GM18951 (cell line): ENCODE data around the gene SIRT1.
"Not testable (repeated sequence)": the region's sequence is repeated elsewhere in the genome, so short reads cannot be mapped to it uniquely, and the experiment has no call there.

Experiments used
- POLR2A ChIP-seq: IDR thresholded peaks from 4 replicates; pipeline ENCODE4 v1.6.1; 2011; ENCODE audit warnings: mild to moderate bottlenecking; ENCODE audit not compliant: insufficient read length, insufficient read depth; ENCODE audit errors: extremely low read depth
- in situ Hi-C: fragments of 300-500 bp; cut with MboI; formaldehyde crosslinking; loops from one replicate; pipeline ENCODE4 v1.12.0; 2022; ENCODE audit warnings: low sequenced_read_pairs, mixed read lengths, inconsistent platforms; ENCODE audit not compliant: unreplicated experiment

Gene SIRT1

GRCh38 chr10:67884313-67884841 lies at the start of gene SIRT1:
Gene SIRT1 (plus strand): TSS chr10:67884656. CDS start chr10:67884722, 66 bp downstream.
- peak; percentile 98 for TF ChIP-seq POLR2A
- in situ Hi-C loops, result no loop called here

- in situ Hi-C loops, result not testable (repeated sequence)
Measured at GRCh38 chr10:67835541-67836394, 48.7 kb upstream of the SIRT1 start.

GRCh38 chr10:67836488-67836887 lies 48.0 kb upstream of the SIRT1 start:
- TF ChIP-seq POLR2A, result no peak
- in situ Hi-C loops, result no loop called here

- in situ Hi-C loops, result no loop called here
- no peak for TF ChIP-seq POLR2A
Measured at GRCh38 chr10:67836972-67837371, 47.5 kb upstream of the SIRT1 start.

- in situ Hi-C loops, result no loop called here
- TF ChIP-seq POLR2A, result no peak
Measured at GRCh38 chr10:67837541-67838314, 46.7 kb upstream of the SIRT1 start, which contains the start of gene DNAJC12. Gene DNAJC12 (minus strand): TSS chr10:67838188. CDS start chr10:67838011, 177 bp downstream.

GRCh38 chr10:67839511-67839910 lies 44.9 kb upstream of the SIRT1 start:
- in situ Hi-C loops, result not testable (repeated sequence)

GRCh38 chr10:67839951-67840350 lies 44.5 kb upstream of the SIRT1 start:
- no peak for TF ChIP-seq POLR2A

GRCh38 chr10:67841737-67842136 lies 42.7 kb upstream of the SIRT1 start:
- TF ChIP-seq POLR2A, result no peak
- in situ Hi-C loops, result no loop called here

More at GRCh38 chr10:67839951-67840350, 44.5 kb upstream of the SIRT1 start:
- in situ Hi-C loops, result no loop called here

GRCh38 chr10:67843284-67843683 lies 41.2 kb upstream of the SIRT1 start:
- TF ChIP-seq POLR2A, result no peak
- in situ Hi-C loops, result no loop called here

- TF ChIP-seq POLR2A, result peak; percentile 66
- in situ Hi-C loops, result loop anchor here (25.0 kb wide), 1 partner anchor 313 kb away; no protein-coding TSS in a partner anchor
Measured at GRCh38 chr10:67849331-67850011, 35.0 kb upstream of the SIRT1 start.

- TF ChIP-seq POLR2A, result no peak
- in situ Hi-C loops, result loop anchor here (25.0 kb wide), 1 partner anchor 311 kb away; no protein-coding TSS in a partner anchor
Measured at GRCh38 chr10:67851186-67851585, 33.3 kb upstream of the SIRT1 start.

- TF ChIP-seq POLR2A, result no peak
- in situ Hi-C loops, result loop anchor here (25.0 kb wide), 1 partner anchor 310 kb away; no protein-coding TSS in a partner anchor
Measured at GRCh38 chr10:67852761-67853160, 31.7 kb upstream of the SIRT1 start.

- TF ChIP-seq POLR2A, result no peak
- in situ Hi-C loops, result loop anchor here (25.0 kb wide), 1 partner anchor 309 kb away; no protein-coding TSS in a partner anchor
Measured at GRCh38 chr10:67853512-67853911, 30.9 kb upstream of the SIRT1 start.
